ENCODE data around the gene FRAS1.
A peak's percentile ranks its signal among the peaks of the same experiment; 100 is the strongest.
"Not testable (repeated sequence)": the region's sequence is repeated elsewhere in the genome, so short reads cannot be mapped to it uniquely, and the experiment has no call there.

The FRAS1 gene

DNA sequence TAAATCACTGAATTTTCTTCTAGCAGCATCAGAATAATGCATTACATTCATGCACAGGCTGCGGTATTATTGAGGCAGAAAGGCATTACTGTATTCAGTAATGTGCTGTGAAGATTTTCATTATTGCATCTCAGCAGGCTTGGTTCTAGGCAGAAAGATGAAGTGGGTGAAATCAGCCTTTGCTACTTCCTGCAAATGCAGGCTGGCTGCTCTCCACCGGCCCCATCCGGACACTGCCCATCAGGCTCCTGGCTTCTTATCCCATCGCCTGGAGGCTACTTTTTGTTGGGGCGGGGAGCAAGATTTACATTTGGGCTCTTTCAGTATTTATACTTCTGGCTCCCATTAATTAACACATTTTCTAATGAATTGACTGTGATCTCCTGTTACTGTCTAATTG lies 117.8 kb downstream of the FRAS1 start:
- DNase-seq = no peak

DNA sequence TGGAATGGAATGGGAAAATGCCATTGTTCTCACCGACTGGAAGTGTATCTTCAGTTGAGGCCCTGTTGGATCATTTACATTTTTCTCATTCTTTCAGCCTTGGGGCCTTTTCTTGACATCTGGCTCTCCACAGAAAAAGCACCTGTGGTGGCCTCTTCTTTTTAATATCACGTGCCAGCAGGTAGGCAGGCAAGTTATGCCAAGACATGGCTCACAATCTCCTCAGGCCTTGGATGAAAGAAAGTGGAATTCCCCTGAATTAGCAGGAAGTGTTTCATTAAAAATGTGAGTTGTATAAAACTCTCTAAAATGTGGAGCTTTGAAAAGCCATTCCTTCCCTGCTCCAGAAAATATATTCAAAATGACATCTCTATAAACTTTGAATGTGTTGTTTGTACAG lies 122.1 kb downstream of the FRAS1 start:
- DNase-seq = no peak

DNA sequence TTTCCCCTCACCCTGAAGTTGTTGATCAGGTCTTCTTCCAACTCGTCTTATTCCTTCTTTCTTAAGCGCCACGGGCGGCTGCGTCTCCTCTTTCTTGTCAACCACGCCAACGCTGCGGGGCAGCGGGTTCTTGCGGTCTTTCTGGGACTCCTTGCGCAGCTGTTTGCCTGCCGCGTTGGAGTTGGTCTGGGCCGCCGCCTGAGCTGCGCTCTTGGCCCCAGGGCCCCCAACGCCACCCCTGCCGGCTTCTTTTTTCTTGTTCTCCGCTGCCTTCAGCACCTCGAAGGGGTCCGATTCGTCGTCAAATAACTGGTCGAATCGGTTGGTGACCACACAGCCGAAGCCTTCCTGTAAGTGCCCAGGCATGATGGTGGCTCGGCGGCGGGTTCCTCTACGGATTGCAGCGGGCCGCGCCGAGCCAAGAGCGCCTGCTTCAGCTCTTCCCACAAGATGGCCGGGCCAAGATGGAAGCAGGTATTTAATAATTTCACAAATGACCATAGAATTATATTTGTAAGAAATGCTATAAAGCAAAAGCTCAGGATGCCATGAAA lies 124.6 kb downstream of the FRAS1 start:
- not testable (repeated sequence) for DNase-seq

DNA sequence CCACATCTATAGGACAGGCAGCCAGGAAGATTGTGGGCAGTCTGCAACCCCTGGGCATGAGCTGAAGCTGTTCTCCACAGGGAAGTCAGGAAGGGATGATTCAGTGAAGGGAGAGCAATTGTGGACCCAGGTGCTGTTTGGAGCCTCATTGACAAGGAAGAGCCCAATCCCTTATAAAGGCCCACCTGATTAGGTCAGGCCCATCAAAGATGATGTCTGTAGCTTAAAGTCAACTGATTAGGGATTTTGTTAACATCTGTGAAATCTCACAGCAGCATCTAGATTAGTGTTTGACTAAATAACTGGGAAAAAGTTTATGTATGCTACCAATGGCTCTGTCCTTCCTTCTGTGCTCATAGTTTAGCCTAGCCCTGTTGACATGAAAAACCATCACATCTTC lies 127.5 kb downstream of the FRAS1 start:
- DNase-seq = no peak

DNA sequence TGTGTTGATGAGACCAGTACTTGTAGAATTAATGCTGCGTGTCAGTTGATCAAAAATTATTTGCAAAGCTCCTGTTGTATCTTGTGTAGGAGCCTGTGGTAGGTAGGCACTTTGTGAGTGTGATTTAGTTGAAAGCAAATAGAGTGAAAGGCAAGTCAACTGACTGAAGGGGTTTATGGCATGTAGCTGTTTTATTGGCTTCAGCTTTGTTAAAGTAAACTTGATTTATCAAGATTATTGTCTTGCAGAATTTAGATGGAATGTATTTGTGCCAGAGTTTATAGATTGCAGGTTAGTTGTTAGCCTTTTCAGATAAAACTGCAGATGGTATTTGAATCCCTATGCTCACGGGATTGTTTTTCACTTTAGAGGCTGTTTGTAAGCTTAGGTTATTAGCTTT lies 128.0 kb downstream of the FRAS1 start:
- no peak for DNase-seq

DNA sequence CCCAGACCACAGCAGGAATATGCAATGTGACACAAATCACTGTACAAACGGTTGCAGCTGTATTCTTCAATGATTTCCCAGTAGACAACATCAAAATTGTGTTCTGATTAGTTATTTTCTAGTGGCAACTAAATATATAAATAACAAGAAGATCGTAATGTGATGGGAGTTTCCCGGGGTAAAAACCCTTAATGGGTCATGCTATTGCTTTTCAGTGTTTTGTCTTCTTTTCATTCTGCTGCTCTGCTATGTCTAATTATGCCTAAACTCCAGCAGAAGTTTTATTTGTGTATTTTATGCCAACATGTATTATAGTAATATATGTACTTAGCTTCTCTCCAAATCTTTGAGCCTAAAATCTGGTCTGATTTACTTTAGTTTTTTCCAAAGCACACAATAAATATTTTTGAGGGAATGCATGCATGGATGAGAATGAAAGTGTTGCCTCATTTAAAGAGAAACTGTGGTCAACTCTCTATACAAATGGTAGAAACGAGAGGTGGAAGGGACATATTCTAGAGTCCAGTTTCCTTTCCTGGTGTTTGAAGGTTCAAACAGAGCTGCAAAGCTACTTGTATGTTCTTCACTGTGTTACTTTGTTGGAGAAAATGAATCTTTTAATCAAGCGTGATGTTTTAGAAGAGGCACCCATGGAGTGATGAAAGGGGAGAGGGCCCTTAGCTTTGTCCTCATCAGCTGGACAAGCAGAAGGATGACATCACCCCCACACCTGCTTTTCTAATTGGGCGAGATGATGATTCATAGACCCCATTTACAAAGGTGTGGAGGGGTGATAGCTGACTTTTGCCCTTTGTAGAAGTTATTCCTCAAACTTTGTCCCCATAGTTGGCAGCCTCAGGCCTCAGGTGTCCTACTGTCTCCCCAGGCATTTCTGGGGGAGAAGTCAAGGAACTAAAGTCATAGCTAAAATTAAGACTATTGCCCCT lies 129.7 kb downstream of the FRAS1 start:
- no peak for DNase-seq

DNA sequence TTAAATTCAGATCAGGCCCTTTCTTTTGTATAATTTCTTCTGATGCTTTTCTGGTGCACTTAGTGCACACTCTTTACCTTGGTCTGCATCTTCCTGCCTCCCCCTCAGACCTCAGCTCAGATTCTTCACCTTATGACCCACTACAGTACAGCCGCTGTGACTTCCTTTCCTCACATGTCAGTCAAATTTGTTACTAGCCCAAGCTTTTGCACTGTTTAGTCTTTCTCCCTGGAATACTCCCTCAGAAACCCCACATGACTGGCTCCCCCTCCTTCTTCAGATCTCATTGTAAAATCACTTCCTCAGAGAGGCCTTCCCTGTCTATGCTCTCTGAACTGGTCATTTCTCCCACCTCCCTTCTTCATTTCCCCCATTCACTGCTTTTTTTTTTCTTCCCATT lies 132.9 kb downstream of the FRAS1 start:
- DNase-seq = no peak

DNA sequence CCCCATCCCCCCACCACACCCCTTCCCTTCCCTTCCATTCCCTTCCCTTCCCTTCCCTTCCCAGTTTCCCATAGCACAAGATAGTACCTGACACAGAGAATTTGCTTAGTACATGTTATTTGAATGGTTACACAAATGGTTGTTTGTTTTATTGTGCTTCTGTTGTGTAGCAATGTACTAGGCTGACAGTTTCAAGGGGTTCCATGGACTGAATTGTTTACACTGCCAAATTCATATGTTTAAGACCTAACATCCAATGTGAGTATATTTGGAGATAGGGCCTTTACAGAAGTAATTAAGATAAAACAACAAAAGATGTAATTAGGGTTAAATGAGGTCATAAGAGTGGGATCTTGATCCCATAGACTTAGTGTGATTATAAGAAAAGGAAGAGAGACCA lies 133.5 kb downstream of the FRAS1 start:
- DNase-seq = no peak

DNA sequence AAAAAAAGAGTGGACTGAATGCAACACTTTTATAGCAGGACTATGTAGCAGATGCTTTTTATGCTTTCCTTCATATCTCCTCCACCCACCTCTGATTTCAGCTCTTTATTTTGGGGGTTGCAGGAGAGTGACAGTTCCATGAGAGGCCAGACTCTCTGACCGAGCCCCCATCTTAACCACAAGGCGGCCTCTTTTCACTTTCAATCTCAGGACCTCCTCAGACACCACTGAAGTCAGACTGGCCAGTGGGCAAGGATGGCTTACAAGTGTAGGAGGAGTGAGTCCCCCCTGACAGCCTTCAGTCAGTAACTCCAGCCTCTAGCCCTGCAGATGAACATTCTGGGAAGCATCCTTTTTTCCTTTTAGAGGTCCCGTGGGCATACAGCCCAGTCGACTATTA lies 140.8 kb downstream of the FRAS1 start:
- DNase-seq = no peak

DNA sequence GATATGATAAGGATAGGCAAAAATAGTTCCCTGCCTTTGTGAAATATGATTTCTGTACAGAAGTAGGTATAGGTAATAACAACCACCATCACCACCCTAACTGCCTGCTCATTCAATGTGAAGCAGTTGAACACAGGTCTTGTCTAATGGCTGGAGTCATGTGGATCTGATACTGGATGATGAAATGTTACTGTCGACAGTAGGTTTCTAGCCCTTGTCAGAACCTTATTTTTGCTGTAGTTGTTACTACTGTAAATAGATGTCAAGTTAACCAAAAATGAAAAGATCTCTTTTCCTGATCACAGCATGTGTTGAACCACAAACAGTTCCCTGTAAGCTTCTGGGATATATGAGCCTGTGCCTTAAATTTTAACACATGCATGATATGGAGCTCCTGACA lies 142.9 kb downstream of the FRAS1 start:
- no peak for DNase-seq

DNA sequence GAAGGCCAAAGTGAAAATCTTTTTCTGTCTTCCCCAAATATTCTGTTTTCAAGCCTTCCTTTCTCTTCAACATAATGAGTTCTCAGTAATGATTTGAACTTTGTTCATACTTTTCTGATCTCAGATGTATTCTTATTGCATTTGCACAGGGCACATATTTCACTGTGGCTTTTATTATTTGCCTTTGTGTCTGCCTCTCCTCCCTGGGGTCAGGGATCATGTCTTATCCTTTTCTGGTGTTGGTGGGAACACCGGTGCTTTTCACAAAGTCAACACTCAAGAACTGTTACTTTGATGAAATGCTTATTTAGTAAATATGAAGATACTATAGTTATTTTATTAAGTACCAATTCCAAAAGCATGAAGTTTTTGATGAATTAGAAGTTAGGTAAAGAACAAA lies 143.8 kb downstream of the FRAS1 start:
- DNase-seq = no peak

DNA sequence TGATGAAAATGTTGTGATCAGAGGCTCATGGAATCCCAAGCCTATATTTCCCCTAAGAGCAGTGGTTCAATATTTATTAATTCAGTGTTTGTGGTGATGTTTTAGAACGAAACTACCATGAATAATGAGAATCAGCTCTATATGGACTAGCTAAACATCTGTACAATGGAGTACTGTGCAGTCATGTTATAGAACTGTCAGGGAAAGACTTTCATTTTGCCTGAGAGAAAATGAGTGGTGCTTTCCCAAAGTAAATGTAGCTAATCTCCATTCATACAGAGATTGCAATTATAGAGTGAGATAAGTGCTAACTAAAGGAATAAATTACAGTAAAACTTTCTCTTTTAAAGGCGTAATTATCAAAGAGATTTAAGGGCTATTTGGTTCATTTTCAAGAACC lies 147.1 kb downstream of the FRAS1 start:
- DNase-seq = no peak

DNA sequence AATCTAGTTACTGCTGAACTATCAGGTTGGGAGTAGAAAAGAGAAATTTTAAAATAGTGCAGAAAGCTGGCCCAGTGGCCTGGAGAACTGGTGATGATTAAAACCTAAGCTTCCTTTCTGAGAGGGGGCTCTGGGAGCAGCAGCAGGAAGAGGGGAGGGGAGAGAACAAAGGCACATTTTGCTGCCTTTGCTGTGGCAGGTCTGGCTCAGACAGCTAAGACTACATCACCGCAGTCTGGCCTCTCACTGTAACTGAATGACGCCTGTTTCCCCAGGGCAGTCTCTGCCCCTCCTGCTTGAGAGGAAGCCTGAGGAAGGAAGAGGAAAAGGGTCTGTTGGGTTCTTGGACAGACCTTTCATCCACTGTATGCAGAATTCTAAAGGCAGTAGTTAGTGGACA lies 148.5 kb downstream of the FRAS1 start:
- no peak for DNase-seq

DNA sequence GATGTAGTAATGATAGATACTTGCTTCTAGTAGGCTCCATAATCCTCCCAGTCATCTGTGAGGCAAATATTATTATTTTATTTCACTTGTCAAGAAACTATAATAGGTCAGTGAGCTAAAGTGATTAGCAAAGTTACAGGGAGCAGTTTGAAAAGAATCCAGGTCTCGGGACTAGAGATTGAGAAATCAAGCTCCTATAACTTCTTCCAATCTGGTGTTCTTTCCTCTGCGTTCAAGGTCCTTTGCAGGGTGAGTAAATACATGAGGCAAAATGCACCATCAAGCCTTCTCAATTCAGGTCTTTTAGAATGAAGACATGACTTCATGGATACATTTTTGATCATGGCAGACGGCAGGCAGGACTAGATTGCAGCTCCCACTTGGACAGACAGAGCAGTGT lies 150.4 kb downstream of the FRAS1 start:
- no peak for DNase-seq

DNA sequence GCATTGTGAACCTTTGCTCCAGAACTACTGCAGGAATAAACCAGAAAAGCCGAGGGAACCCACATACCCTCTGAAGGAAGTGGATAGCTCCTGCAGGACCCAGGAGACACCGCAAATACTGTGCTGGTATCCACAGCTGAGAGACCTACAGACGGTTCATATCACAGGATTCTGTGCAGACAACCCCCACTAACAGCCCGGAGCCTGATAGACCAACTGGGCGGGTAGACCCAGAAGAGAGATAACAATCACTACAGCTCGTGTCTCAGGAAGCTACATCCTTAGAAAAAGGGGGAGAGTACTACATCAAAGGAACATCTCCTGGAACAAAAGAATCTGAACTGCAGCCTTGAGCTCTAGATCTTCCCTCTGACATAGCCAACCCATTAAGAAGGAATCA lies 150.8 kb downstream of the FRAS1 start:
- DNase-seq = no peak

DNA sequence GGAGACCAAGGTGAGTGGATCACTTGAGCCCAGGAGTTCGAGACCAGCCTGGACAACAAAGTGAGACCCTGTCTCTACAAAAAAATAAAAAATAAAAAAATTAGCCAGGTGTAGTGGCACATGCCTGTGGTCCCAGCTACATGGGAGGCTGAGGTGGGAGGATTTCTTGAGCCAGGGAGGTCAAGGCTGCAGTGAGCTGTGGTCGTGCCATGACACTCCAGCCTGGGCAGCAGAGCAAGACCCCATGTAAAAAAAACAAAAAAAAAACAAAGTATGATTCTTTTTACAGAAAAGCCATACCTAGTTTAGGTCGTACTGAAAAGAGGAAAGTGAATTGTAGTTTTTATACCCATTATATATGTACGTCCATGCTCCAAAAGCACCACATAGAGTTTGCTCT lies 151.8 kb downstream of the FRAS1 start:
- DNase-seq = not testable (repeated sequence)

DNA sequence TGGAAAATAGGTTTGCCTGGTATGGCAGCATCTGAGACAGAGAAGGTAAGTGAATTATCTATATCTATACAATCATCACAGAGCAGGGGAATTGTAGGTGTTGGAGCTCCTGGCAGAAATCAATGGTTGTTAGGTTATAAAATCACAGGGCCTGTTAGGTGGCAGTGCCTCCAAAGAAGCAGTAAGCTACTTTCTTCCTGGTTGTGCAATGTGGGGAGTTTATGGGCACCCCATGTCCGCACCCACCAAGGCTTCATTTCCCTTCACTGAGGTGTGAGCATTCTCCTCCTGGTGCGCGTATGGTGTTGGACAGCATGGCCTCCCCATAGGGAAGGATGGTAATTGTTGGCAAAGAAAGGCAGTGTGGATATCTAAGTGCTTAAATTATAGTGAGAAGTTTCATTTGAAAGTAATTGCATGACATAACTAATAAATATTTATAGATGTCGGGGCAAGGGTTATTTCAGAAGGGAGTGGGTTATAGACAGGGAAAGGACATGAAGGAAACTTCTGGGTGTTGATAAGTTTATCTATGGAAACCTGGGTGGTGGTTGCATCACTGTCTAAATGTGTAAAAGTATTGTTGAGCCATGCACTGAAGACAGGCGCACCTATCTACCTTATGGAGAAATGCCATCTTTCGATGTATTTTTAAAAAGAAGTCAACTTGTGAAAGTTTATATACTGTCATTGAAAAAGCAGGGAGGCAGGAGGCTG lies 153.7 kb downstream of the FRAS1 start:
- DNase-seq = no peak

DNA sequence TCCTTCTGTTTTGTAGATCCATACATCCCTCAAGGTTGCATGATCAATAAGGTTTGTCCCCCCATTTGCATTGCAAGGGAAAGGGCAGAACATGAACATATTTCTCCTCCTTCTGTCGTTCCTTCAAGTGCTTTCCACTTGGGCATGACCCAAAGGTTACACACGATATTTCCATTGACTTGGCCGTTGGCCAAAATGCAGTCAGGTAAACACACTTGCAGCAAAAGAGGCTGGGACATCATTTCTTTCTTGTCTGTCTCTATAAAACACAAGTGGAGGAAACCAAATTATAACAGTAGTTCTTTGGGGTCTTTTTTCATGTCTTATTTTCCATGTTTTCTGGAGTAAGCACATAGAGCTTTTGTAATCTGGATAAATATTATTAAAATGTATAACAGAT lies 156.1 kb downstream of the FRAS1 start:
- peak; percentile 68 for DNase-seq

DNA sequence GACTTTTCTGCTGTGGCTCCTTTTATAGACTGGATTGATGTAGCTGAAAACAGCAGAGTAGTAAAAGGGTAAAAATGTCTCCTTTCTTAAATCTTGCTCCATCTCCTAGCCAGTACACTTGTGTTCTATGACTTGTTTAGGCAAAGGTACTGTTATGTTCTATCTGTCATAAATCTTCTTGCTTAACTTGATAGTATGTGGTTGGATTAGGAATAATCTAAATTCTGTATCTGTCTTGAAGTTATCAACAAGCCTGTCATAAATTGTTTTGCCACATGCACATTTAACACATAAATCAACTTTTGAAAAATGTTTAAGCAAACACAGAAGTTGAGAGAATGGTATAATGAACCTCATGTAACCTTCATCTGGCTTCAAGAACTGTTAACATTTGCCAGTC lies 157.0 kb downstream of the FRAS1 start:
- no peak for DNase-seq

DNA sequence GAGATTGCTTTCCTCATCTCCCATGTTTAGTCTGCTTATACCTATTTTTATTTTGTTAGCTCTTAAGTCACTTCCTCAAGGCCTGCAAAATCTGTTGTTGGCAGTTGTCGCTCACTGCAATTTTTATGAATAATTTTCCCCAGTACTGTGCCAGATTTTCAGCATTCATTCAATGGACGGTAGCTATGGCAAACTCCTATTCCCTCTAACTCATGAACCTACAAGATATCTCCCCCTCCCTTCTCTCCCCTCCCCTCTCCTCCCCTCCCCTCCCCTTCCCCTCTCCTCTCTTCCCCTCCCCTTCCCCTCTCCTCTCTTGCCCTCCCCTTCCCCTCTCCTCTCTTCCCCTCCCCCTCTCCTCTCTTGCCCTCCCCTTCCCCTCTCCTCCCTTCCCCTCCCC lies 160.4 kb downstream of the FRAS1 start:
- DNase-seq = no peak

DNA sequence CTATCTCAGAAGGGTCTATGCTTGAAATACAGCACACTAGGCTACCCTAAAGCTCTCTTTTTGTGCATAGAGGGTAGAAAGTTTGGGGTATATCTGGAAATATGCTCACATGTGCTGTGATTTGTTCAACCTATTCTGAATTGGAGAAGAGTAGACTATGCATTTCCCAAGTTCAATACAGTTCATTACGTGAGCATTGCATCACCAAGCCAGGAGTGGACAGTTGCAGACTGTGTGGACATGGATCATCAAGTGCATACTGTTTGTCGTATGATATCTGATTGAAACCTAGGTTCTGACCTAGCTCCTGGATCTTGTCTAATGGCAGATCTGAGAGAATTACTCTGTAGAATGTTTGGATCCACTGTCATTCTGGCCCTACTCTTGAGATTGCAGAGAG lies 161.1 kb downstream of the FRAS1 start:
- no peak for DNase-seq

DNA sequence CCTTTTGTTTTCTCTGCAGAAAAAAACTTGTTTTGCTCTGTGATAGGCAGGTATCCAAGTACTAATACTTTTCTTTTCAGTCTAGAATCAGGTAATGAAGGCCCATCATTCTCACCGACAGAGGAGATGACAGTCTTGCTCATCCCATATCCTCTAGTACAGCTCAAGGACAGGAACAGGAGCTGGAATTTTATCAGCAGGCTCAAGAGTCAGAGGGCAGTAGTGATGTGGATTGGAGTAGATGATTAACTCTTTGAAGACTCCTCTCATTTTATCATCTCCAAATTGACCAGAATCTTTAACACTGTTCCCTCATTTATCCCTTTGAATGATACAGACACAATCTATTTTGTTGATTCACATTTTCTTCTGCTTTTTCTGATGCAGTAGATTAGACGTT lies 162.7 kb downstream of the FRAS1 start:
- DNase-seq = no peak

DNA sequence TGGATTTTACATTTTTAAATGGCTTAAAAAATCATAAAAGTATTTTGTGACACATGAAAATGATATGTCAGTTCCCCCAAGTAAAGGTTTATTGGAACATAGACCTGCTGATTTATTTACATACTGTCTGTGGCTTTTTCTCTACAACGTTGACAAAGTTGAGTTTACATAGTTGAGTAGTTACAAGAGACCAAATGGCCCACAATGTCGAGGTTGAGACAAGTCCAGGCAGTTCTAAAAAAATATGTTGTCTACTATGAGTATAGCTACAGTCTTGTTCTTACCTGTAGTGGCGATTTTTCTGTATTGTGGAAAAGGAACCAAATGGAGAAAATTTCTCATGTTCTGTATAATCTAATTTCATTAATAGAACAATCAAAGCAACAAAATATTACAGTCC lies 163.2 kb downstream of the FRAS1 start:
- DNase-seq = peak; percentile 16

DNA sequence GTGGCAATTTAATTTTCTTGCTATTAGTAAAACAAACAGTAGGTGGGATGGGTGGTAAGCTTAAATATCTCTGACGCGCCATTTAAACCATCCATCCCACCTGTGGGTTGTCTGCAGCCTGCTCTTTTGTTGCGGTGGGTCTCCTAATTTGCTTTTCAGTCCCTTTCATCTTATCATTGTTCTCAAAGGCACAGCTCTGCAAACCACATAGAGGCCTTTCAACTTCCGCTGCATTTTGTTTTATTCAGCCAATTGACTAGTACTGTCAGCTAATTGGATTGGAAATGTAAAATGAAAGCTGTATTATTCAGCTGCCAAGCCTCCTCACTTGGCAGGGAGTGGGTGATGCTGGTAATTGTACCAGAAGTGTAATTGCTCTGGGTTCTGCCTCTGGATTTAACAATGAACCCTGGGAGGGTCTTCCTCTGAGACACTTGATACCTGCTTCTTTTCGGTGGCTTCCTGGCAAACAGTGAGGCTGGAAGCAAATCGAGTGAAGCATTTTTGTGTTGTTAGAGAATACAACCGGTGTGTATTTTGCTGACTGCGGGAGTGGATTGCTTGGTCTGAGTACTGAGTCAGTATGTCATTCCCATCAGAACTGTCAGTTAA lies 165.6 kb downstream of the FRAS1 start:
- DNase-seq = peak; percentile 96

Measured in NCI-H1105 treated with DMSO at 0.1 percent for 48 hours (cell line).